CD4-positive, alpha-beta memory T cell (primary cell): ENCODE data around the gene BTBD3. TPM values are rescaled to one million over a fixed set of nuclear protein-coding genes. Genes with fewer than 3 reads are reported as not detected.
A peak's percentile ranks its signal among the peaks of the same experiment; 100 is the strongest.

Source experiments
- CTCF ChIA-PET: fragments of 350-600 bp; sonication (Branson Sonifier 250); formaldehyde crosslinking; loops from one replicate; lab custom pipeline; 2021; ENCODE audit warnings: inconsistent platforms; ENCODE audit not compliant: partially characterized antibody; lab: Charles Lee
- POLR2A ChIA-PET: fragments of 350-600 bp; sonication (Branson Sonifier 250); formaldehyde crosslinking; loops from one replicate; lab custom pipeline; 2021; ENCODE audit not compliant: partially characterized antibody; lab: Charles Lee
- DNase-seq, 5 donors: peaks; one replicate each; pipeline versions ENCODE4 v3.0.0 to v3.0.0-alpha.2; 2020 to 2022; ENCODE audit warnings: mixed read lengths in 1 of 5
- H3K27ac ChIP-seq: one replicate; pipeline ENCODE4 v1.7.0; 2013; ENCODE audit warnings: low read depth, low read length
- H3K27me3 ChIP-seq: 2 replicates; pipeline ENCODE4 v1.7.0; 2013; ENCODE audit warnings: mild to moderate bottlenecking, low read length, moderate library complexity; ENCODE audit not compliant: insufficient read depth
- H3K36me3 ChIP-seq: 2 replicates; pipeline ENCODE4 v1.7.0; 2013; ENCODE audit warnings: mild to moderate bottlenecking, low read length, moderate library complexity; ENCODE audit not compliant: insufficient read depth
- H3K4me1 ChIP-seq: 2 replicates; pipeline ENCODE4 v1.7.0; 2013; ENCODE audit warnings: mild to moderate bottlenecking, low read length, moderate library complexity; ENCODE audit not compliant: insufficient read depth
- H3K4me3 ChIP-seq, 2 donors: one replicate each; pipeline ENCODE4 v1.7.0; 2013; ENCODE audit warnings: low read length in 2 of 2, mild to moderate bottlenecking in 1 of 2
- H3K9me3 ChIP-seq, 2 donors: one replicate each; pipeline ENCODE4 v1.7.0; 2013; ENCODE audit warnings: low read length in 2 of 2, control low read depth in 1 of 2; ENCODE audit not compliant: control insufficient read depth in 1 of 2
- H3K27ac Mint-ChIP-seq, 7 donors: one replicate each; pipeline ENCODE4 v1.8.0; 2020 to 2021; ENCODE audit warnings: mixed read lengths in 7 of 7, mild to moderate bottlenecking in 6 of 7, inconsistent platforms in 3 of 7, moderate library complexity in 3 of 7
- H3K27me3 Mint-ChIP-seq, 2 donors: one replicate each; pipeline ENCODE4 v1.8.0; 2020 to 2021; ENCODE audit warnings: mixed read lengths in 2 of 2
- H3K36me3 Mint-ChIP-seq, 2 donors: one replicate each; pipeline ENCODE4 v1.8.0; 2020 to 2021; ENCODE audit warnings: mixed read lengths in 2 of 2, inconsistent platforms in 1 of 2, mild to moderate bottlenecking in 1 of 2
- H3K4me1 Mint-ChIP-seq, 4 donors: one replicate each; pipeline ENCODE4 v1.8.0; 2020 to 2021; ENCODE audit warnings: mixed read lengths in 4 of 4, mild to moderate bottlenecking in 1 of 4
- H3K4me3 Mint-ChIP-seq, 8 donors: one replicate each; pipeline ENCODE4 v1.8.0; 2020 to 2021; ENCODE audit warnings: mixed read lengths in 8 of 8, mild to moderate bottlenecking in 7 of 8, moderate library complexity in 6 of 8, inconsistent platforms in 3 of 8
- H3K9me3 Mint-ChIP-seq, 8 donors: one replicate each; pipeline ENCODE4 v1.8.0; 2020 to 2021; ENCODE audit warnings: mixed read lengths in 8 of 8, mild to moderate bottlenecking in 5 of 8, inconsistent platforms in 3 of 8, moderate library complexity in 1 of 8
- intact Hi-C: fragments of 100-400 bp; cut with micrococcal nuclease; formaldehyde crosslinking; loops from one replicate; pipeline ENCODE4 v1.15.1; 2023
- polyA plus RNA-seq, 2 donors: library from polyadenylated mRNA; unstranded; fragments of 300-500 nt; fragmentation: Illumina TruSeq; gene quantifications; one replicate each; pipeline ENCODE4 v1.2.3, GENCODE V29; 2021
- total RNA-seq, 2 experiments: library from RNA; stranded (reverse); gene quantifications; one replicate each; pipeline ENCODE4 v1.2.3, GENCODE V29; 2021

Gene BTBD3
- total RNA-seq, result under 1 TPM; 0.70 to 0.78 TPM
- 1 to 10 TPM in 1 of 2 donors, not detected in 1; 1.4 TPM for polyA plus RNA-seq

DNA sequence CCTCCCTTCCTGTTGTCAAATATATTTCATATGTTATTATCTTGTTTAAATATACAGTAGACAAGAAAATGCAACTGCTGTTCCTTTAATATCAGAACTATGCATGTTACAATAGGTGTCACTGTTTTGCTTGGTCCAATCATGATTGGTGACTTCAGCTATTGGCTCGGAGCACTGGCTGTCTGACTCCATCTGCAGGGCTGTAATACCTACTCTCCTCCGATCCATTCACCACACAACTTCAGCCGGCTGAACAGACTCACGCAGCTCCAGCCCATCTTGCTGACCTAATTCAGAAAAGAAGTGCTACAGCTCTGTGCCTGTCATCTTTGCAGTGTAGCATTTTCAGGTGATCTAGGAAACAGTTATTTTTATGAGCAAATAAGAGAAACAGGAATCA, at the start of gene BTBD3:
Gene BTBD3 (plus strand): TSS at position 231 of the 400 bp plus-strand sequence. CDS start 383 bp downstream, outside the sequence.
- Histone ChIP-seq H3K9me3 (no peaks in the 10 kb centered on the region), H3K4me3 (no peak within 1 kb of the TSS), H3K36me3 (no peaks in the 10 kb centered on the region), H3K27ac (no peak within 1 kb of the TSS), H3K27me3 (no peaks in the 10 kb centered on the region), H3K4me1 (no peaks in the 10 kb centered on the region)
- no peak for DNase-seq
- ChIA-PET POLR2A (no interaction called here), CTCF (no interaction called here)
- Mint-ChIP-seq H3K4me3 (no peak within 1 kb of the TSS), H3K27me3 (no peaks in the 10 kb centered on the region), H3K36me3 (no peaks in the 10 kb centered on the region), H3K9me3 (peaks cover 0 to 5% (median 2%) of the 10 kb centered on the region in 8 donors), H3K27ac (no peak within 1 kb of the TSS), H3K4me1 (no peaks in the 10 kb centered on the region)
- intact Hi-C loops, result no loop called here

DNA sequence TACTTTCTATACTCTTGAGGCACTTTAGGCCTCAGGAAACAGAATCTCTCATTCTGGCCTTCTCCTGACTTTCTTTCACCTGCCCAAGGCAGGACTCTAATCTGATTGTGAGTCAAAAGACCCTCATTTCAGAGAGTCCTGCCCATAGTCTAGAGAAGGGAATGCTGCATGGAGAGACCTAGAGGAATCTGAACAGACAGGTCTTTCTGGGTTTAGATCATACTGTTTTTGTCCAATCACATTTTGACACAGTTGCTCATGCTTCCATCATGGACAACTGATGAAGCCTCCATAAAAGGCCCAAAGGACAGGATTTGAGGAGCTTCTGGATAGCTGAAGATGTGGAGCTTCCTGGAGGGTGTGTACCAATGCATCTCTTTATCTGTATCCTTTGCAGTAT, 48.1 kb upstream of the BTBD3 start:
- Histone ChIP-seq H3K4me1 (no peaks in the 10 kb centered on the region), H3K27ac (no peak overlapping the region), H3K4me3 (no peak overlapping the region), H3K27me3 (no peaks in the 10 kb centered on the region), H3K9me3 (peaks cover 0 to 3% of the 10 kb centered on the region in 2 donors), H3K36me3 (no peaks in the 10 kb centered on the region)
- peaks cover 0 to 19% (median 9%) of the 10 kb centered on the region in 8 donors for H3K9me3 Mint-ChIP-seq
- CTCF ChIA-PET, result no interaction called here
- H3K4me3 Mint-ChIP-seq, result no peak overlapping the region
- H3K4me1 Mint-ChIP-seq, result no peaks in the 10 kb centered on the region
- H3K27ac Mint-ChIP-seq, result peak overlapping the region in 1 of 7 donors; percentile 49
- POLR2A ChIA-PET, result no interaction called here
- intact Hi-C loops, result no loop called here
- H3K27me3 Mint-ChIP-seq, result peaks cover 0 to 2% of the 10 kb centered on the region in 2 donors
- no peak for DNase-seq
- H3K36me3 Mint-ChIP-seq, result no peaks in the 10 kb centered on the region

DNA sequence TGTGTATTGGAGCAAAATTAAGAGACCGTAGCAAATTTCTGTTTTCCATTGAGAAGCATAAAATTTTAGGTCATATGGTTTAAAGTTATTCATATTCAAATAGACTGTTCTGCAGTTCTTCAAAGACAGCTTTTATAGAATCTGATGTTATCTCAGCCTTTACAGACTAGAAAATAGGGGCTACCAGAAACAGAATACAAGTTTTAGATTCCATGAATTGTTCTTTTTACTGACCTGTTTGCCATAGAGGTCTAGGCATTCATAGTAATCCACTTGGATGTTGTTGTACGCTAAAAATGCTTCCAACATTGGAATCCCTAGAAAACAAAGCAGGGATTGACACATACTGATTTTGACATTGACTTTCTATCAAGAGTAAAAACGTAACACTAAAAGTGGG, 47.3 kb upstream of the BTBD3 start:
- H3K4me3 Mint-ChIP-seq, result no peak overlapping the region
- ChIA-PET POLR2A (no interaction called here), CTCF (no interaction called here)
- H3K27ac Mint-ChIP-seq, result no peak overlapping the region
- no peaks in the 10 kb centered on the region for H3K4me1 Mint-ChIP-seq
- peaks cover 0 to 2% of the 10 kb centered on the region in 2 donors for H3K27me3 Mint-ChIP-seq
- DNase-seq, result no peak
- no peaks in the 10 kb centered on the region for H3K27me3 ChIP-seq
- H3K4me3 ChIP-seq, result no peak overlapping the region
- H3K4me1 ChIP-seq, result no peaks in the 10 kb centered on the region
- no peak overlapping the region for H3K27ac ChIP-seq
- intact Hi-C loops, result no loop called here
- no peaks in the 10 kb centered on the region for H3K36me3 Mint-ChIP-seq
- H3K9me3 Mint-ChIP-seq, result peaks cover 0 to 16% (median 6%) of the 10 kb centered on the region in 8 donors
- H3K36me3 ChIP-seq, result no peaks in the 10 kb centered on the region
- peaks cover 0 to 3% of the 10 kb centered on the region in 2 donors for H3K9me3 ChIP-seq

DNA sequence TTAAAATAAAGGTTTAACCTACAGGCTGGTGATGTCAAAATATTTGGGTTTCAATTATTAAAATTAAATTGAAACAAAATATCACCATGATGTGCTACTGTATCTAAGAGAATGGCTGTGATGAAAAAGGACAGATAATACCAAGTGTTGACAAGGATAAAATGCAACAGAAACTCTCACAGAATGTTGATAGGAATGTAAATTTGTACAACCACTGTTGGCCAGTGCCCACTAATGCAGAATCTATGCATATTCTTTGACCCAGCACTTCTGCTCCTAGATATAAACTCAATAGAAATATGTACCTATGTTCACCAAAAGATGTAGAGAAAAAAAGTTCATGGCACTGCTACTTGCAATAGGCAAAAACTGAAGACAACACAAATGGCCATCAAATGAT, 41.1 kb upstream of the BTBD3 start:
- H3K27ac Mint-ChIP-seq, result no peak overlapping the region
- H3K4me1 Mint-ChIP-seq, result no peaks in the 10 kb centered on the region
- Histone ChIP-seq H3K27ac (no peak overlapping the region), H3K36me3 (no peaks in the 10 kb centered on the region), H3K4me1 (no peaks in the 10 kb centered on the region), H3K27me3 (no peaks in the 10 kb centered on the region), H3K9me3 (no peaks in the 10 kb centered on the region), H3K4me3 (no peak overlapping the region)
- no peak overlapping the region for H3K4me3 Mint-ChIP-seq
- peaks cover 0 to 23% (median 9%) of the 10 kb centered on the region in 8 donors for H3K9me3 Mint-ChIP-seq
- H3K27me3 Mint-ChIP-seq, result no peaks in the 10 kb centered on the region
- CTCF ChIA-PET, result no interaction called here
- intact Hi-C loops, result no loop called here
- POLR2A ChIA-PET, result no interaction called here
- H3K36me3 Mint-ChIP-seq, result no peaks in the 10 kb centered on the region
- no peak for DNase-seq

DNA sequence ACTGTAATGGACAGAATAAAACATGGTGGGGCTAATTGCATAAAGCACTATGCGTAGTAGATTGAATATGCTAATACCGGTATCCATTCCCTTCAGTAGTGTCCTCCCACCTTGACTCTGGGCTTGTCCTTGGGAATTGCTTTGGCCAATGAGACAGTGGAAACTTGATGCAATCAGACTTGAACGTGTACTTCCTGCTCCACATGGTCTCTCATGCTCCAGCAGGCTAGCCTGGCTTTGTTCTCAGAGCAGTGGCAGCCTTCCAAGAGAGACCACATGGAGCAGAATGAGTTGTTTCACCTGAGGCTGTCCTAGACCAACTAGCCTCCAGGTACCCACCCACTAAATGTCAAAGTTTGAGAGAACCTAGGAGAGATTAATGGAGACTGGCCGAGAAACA, 37.0 kb upstream of the BTBD3 start:
- intact Hi-C loops, result no loop called here
- no peaks in the 10 kb centered on the region for H3K36me3 Mint-ChIP-seq
- Histone ChIP-seq H3K27me3 (no peaks in the 10 kb centered on the region), H3K27ac (no peak overlapping the region), H3K36me3 (no peaks in the 10 kb centered on the region), H3K4me1 (no peaks in the 10 kb centered on the region), H3K9me3 (no peaks in the 10 kb centered on the region), H3K4me3 (no peak overlapping the region)
- DNase-seq, result no peak
- H3K9me3 Mint-ChIP-seq, result peaks cover 0 to 17% (median 9%) of the 10 kb centered on the region in 8 donors
- CTCF ChIA-PET, result no interaction called here
- H3K27ac Mint-ChIP-seq, result no peak overlapping the region
- POLR2A ChIA-PET, result no interaction called here
- no peak overlapping the region for H3K4me3 Mint-ChIP-seq
- no peaks in the 10 kb centered on the region for H3K4me1 Mint-ChIP-seq
- no peaks in the 10 kb centered on the region for H3K27me3 Mint-ChIP-seq

DNA sequence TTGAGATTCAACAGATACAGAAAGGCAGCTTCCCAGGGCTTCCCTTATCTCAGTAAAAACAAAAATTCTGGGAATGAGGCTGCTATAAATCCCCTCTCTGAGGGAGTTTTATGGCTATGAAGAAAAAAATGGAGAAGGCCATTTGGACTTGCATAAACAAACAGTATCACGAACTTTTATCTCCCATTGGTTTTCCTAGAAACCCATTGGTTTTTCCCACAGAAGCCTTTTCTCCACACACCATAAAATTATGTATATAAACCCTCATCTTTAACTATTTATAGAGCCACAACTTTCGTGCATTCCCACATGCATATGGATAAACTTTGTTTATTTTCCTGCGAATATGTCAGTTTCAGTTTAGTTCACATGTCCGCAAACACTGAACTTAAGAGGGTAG, 36.2 kb upstream of the BTBD3 start:
- intact Hi-C loops, result no loop called here
- H3K4me3 Mint-ChIP-seq, result no peak overlapping the region
- no peaks in the 10 kb centered on the region for H3K27me3 Mint-ChIP-seq
- no peak overlapping the region for H3K4me3 ChIP-seq
- no peaks in the 10 kb centered on the region for H3K27me3 ChIP-seq
- no peak for DNase-seq
- H3K9me3 Mint-ChIP-seq, result peaks cover 0 to 13% (median 9%) of the 10 kb centered on the region in 8 donors
- H3K36me3 ChIP-seq, result no peaks in the 10 kb centered on the region
- H3K27ac ChIP-seq, result no peak overlapping the region
- H3K36me3 Mint-ChIP-seq, result no peaks in the 10 kb centered on the region
- no peaks in the 10 kb centered on the region for H3K9me3 ChIP-seq
- H3K4me1 Mint-ChIP-seq, result no peaks in the 10 kb centered on the region
- ChIA-PET CTCF (no interaction called here), POLR2A (no interaction called here)
- no peak overlapping the region for H3K27ac Mint-ChIP-seq
- H3K4me1 ChIP-seq, result no peaks in the 10 kb centered on the region

DNA sequence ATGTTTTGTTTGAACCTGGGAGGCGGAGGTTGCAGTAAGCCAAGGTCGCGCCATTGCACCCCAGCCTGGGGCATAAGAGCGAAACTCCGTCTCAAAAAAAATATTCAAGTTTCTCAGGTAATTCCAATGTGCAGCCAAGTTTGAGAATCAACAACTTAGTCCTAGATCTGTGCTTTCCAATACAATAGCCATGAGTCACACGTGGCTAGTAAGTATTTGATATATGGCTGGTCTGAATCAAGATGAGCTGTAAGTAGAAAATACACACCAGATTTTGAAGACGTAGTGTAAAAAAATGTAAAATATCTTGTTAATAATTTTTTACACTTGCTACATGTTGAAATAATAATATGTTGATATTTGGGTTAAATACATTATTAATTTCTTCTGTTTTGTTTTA, 35.0 kb upstream of the BTBD3 start:
- Histone ChIP-seq H3K4me1 (no peaks in the 10 kb centered on the region), H3K27ac (no peak overlapping the region), H3K4me3 (no peak overlapping the region), H3K27me3 (no peaks in the 10 kb centered on the region), H3K36me3 (no peaks in the 10 kb centered on the region), H3K9me3 (no peaks in the 10 kb centered on the region)
- POLR2A ChIA-PET, result no interaction called here
- intact Hi-C loops, result no loop called here
- Mint-ChIP-seq H3K36me3 (no peaks in the 10 kb centered on the region), H3K27me3 (no peaks in the 10 kb centered on the region), H3K9me3 (peaks cover 0 to 9% (median 6%) of the 10 kb centered on the region in 8 donors), H3K4me3 (no peak overlapping the region), H3K27ac (no peak overlapping the region), H3K4me1 (no peaks in the 10 kb centered on the region)
- no peak for DNase-seq
- CTCF ChIA-PET, result no interaction called here

- POLR2A ChIA-PET, result no interaction called here
Measured at GRCh38 chr20:11888648-11889047, 29.0 kb upstream of the BTBD3 start.

More at GRCh38 chr20:11888648-11889047, 29.0 kb upstream of the BTBD3 start:
- Histone ChIP-seq H3K4me3 (no peak overlapping the region), H3K27me3 (no peaks in the 10 kb centered on the region), H3K4me1 (no peaks in the 10 kb centered on the region), H3K27ac (no peak overlapping the region), H3K36me3 (no peaks in the 10 kb centered on the region), H3K9me3 (no peaks in the 10 kb centered on the region)
- H3K9me3 Mint-ChIP-seq, result peaks cover 0 to 16% (median 8%) of the 10 kb centered on the region in 8 donors
- intact Hi-C loops, result no loop called here
- CTCF ChIA-PET, result no interaction called here
- H3K4me1 Mint-ChIP-seq, result peaks cover 0 to 13% (median 6%) of the 10 kb centered on the region in 4 donors
- no peak overlapping the region for H3K27ac Mint-ChIP-seq
- no peak overlapping the region for H3K4me3 Mint-ChIP-seq
- no peak for DNase-seq
- H3K36me3 Mint-ChIP-seq, result no peaks in the 10 kb centered on the region
- peaks cover 8 to 18% of the 10 kb centered on the region in 2 donors for H3K27me3 Mint-ChIP-seq
